Common myeloid progenitor, CD34-positive (primary cell): Measurements from ENCODE around the gene CLIP2.
"Not testable (repeated sequence)": the region's sequence is repeated elsewhere in the genome, so short reads cannot be mapped to it uniquely, and the experiment has no call there.

Experiments used
- CTCF ChIA-PET: fragments of 350-600 bp; sonication (Branson Sonifier 250); formaldehyde crosslinking; loops from one replicate; lab custom pipeline; 2021; ENCODE audit warnings: antibody characterized with exemption; lab: Charles Lee
- POLR2A ChIA-PET: fragments of 350-600 bp; sonication (Branson Sonifier 250); formaldehyde crosslinking; loops from one replicate; lab custom pipeline; 2021; ENCODE audit warnings: antibody characterized with exemption; lab: Charles Lee
- DNase-seq, 3 donors: peaks; one replicate each; pipeline versions ENCODE4 v3.0.0 to v3.0.0-alpha.2; 2013
- H3K27ac ChIP-seq, 2 experiments: 1 replicate in 1 of 2; 2 replicates in 1 of 2; pipeline ENCODE4 v1.7.0; 2013; ENCODE audit warnings: inconsistent platforms in 2 of 2, low read length in 2 of 2, mild to moderate bottlenecking in 2 of 2, low read depth in 1 of 2, moderate library complexity in 1 of 2; ENCODE audit not compliant: severe bottlenecking in 2 of 2, insufficient read depth in 1 of 2, poor library complexity in 1 of 2
- H3K27me3 ChIP-seq, 5 experiments: replicated peaks in 2 of 5; 1 replicate in 3 of 5; 2 replicates in 2 of 5; pipeline versions ENCODE4 v1.6.1 to v1.7.0; 2013; ENCODE audit warnings: low read length in 4 of 5, mild to moderate bottlenecking in 2 of 5, moderate library complexity in 2 of 5, inconsistent platforms in 1 of 5; ENCODE audit not compliant: insufficient read depth in 5 of 5, control insufficient read depth in 4 of 5
- H3K36me3 ChIP-seq, 4 experiments: 1 replicate in 2 of 4; 2 replicates in 2 of 4; pipeline versions ENCODE4 v1.6.1 to v1.7.0; 2013; ENCODE audit warnings: low read length in 3 of 4, control low read depth in 1 of 4, mild to moderate bottlenecking in 1 of 4; ENCODE audit not compliant: control insufficient read depth in 4 of 4, insufficient read depth in 4 of 4
- H3K4me1 ChIP-seq, 4 experiments: 1 replicate in 3 of 4; 2 replicates in 1 of 4; pipeline versions ENCODE4 v1.6.1 to v1.7.1; 2013; ENCODE audit warnings: low read length in 3 of 4, mild to moderate bottlenecking in 3 of 4, control low read depth in 1 of 4, inconsistent platforms in 1 of 4, moderate library complexity in 1 of 4; ENCODE audit not compliant: control insufficient read depth in 4 of 4, insufficient read depth in 4 of 4; ENCODE audit errors: control extremely low read depth in 1 of 4
- H3K4me3 ChIP-seq, 7 experiments: 1 replicate in 4 of 7; 2 replicates in 3 of 7; pipeline versions ENCODE4 v1.5.1 to v1.7.0; 2013; ENCODE audit warnings: mild to moderate bottlenecking in 7 of 7, low read length in 6 of 7, moderate library complexity in 6 of 7, inconsistent platforms in 2 of 7, low read depth in 2 of 7, control low read depth in 1 of 7; ENCODE audit not compliant: insufficient read depth in 4 of 7, control insufficient read depth in 1 of 7; ENCODE audit errors: extremely low read depth in 1 of 7
- H3K9me3 ChIP-seq, 5 experiments: 1 replicate in 4 of 5; 2 replicates in 1 of 5; pipeline versions ENCODE4 v1.6.1 to v1.7.1; 2013; ENCODE audit warnings: low read length in 4 of 5, mild to moderate bottlenecking in 2 of 5, inconsistent platforms in 1 of 5, low read depth in 1 of 5, moderate library complexity in 1 of 5; ENCODE audit not compliant: control insufficient read depth in 4 of 5, insufficient read depth in 2 of 5; ENCODE audit errors: control extremely low read depth in 1 of 5
- WGBS: methylation state at CpG from one replicate; pipeline ENCODE4 v1.1.5; 2013; ENCODE audit not compliant: insufficient coverage; 5-methylcytosine and 5-hydroxymethylcytosine counted together

Gene CLIP2

DNA sequence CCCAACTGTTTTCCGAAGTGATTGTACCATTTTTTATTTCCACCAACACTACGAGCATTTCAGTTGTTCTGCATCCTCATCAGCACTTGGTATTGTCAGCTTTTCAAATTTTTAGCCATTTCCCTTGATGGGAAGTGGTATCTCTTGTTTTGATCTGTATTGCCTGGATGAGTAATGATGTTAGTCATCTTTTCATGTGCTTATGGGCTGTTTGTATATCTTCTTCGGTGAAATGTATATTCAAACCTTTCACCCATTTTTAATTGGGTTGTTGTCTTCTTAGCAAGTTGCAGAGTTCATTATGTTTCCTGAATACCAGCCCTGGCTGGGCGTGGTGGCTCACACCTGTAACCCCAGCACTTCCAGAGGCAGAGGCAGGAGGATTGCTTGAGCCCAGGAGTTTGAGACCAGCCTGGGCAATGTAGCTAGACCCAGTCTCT is 22.1 kb downstream of the CLIP2 start:
- ChIA-PET POLR2A (interaction anchor here (1.1 kb wide), 1 partner anchor 101 kb away, joined by 5 read pairs; no protein-coding TSS in a partner anchor), CTCF (interaction anchor here (1.1 kb wide), 1 partner anchor 24 kb away, joined by 3 read pairs; no protein-coding TSS in a partner anchor)
- Histone ChIP-seq H3K36me3 (peaks cover 0 to 4% (median 0%) of the 10 kb centered on the region in 4 experiments), H3K4me3 (no peak overlapping the region), H3K27me3 (no peaks in the 10 kb centered on the region), H3K9me3 (no peaks in the 10 kb centered on the region), H3K4me1 (peaks cover 0 to 33% (median 22%) of the 10 kb centered on the region in 4 experiments), H3K27ac (no peak overlapping the region)
- WGBS: 100% methylated on average over 1 of the region's 4 CpGs
- DNase-seq: peak in 2 of 3 donors; percentile 21 to 31

DNA sequence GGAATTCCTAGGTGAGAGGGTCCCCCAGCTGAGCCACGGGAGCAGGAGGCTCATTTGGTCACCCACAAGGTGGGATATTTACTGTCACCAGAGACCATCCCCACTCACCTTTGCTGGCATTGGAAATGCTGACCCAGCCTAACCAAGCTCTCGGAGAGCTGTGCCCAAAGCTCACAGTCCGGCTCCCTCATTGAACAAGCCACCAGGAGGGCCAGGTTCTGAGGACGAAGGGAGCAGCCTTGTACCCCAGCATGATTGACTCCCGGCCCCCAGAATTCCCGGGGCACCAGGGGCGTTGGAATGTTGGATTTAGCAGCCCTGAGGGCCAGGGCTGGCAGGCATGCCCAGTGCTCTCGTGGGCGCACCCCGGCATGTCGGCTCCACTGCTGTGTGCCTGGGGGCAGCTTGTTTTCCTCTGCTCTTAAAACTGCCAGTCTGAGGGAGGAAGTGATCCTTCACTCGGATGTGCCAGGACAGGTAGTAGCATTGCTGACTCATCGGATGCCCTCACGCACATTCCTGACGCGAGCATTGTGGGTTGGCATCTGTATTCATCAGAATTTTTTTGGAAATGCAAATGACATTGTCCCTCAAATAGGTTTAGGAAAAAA is 23.3 kb downstream of the CLIP2 start:
- peak overlapping the region in 4 of 7 experiments; percentile 3 to 38 (median 20) for H3K4me3 ChIP-seq
- peak; percentile 68 to 87 (median 83) for DNase-seq
- POLR2A ChIA-PET: no interaction called here

DNA sequence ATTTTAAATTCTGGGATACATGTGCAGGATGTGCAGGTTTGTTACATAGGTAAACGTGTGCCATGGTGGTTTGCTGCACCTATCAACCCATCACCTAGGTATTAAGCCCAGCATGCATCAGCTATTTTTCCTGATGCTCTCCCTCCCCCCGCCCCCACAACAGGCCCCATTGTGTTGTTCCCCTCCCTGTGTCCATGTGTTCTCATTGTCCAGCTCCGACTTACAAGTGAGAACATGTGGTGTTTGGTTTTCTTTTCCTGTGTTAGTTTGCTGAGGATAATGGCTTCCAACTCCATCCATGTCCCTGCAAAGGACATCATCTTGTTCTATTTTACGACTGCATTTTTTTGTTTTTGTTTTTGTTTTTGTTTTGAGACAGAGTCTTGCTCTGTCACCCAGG is 26.7 kb downstream of the CLIP2 start:
- H3K4me3 ChIP-seq, H3K9me3 ChIP-seq, H3K27me3 ChIP-seq, DNase-seq, POLR2A ChIA-PET, H3K27ac ChIP-seq: not testable (repeated sequence)
- H3K36me3 ChIP-seq: peaks cover 3 to 25% (median 16%) of the 10 kb centered on the region in 4 experiments
- CTCF ChIA-PET: interaction anchor here (1.3 kb wide), 1 partner anchor 29 kb away, joined by 4 read pairs; no protein-coding TSS in a partner anchor
- H3K4me1 ChIP-seq: peaks cover 0 to 17% (median 12%) of the 10 kb centered on the region in 4 experiments
- no CpG with 5 or more reads among the region's 4 CpGs for WGBS

More for the DNA sequence above, 23.3 kb downstream of the CLIP2 start:
- H3K36me3 ChIP-seq: peaks cover 0 to 6% (median 3%) of the 10 kb centered on the region in 4 experiments
- WGBS: 28% methylated on average over 12 of the region's 16 CpGs
- H3K9me3 ChIP-seq: no peaks in the 10 kb centered on the region
- H3K27me3 ChIP-seq: no peaks in the 10 kb centered on the region
- CTCF ChIA-PET: no interaction called here
- peak overlapping the region; percentile 54 to 76 for H3K27ac ChIP-seq
- H3K4me1 ChIP-seq: peaks cover 0 to 23% (median 12%) of the 10 kb centered on the region in 4 experiments

DNA sequence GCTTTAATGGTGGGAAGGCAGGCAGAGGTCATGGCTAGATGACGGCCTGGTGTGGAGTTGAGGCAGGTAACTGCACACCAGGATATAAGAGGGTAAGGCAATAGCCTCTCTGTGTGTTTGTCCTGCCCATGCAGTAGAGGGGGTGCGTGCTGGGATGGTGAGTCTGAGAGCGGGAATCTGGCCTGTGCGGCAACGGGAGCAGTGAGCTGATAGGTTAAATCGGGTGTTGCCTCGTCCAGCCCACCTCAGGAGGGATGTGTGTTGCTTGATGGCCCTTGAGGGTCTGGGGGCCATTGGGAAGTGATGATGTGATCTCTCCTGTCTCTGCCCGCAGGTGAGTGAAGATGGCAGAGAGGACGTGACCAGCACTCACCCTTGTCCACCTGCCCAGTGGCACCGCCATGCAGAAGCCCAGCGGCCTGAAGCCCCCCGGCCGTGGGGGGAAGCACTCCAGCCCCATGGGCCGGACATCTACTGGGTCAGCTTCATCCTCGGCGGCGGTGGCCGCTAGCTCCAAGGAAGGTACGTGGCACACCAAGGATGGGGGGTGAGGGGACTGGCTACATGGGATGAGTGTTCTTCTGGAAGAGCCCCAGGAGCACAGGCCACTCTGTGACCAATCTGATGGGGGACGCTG is 28.1 kb downstream of the CLIP2 start:
- CTCF ChIA-PET: interaction anchor here (0.9 to 1.3 kb wide), 3 partner anchors 10 to 75 kb away, joined by 3 read pairs; no protein-coding TSS in a partner anchor
- POLR2A ChIA-PET: no interaction called here

DNA sequence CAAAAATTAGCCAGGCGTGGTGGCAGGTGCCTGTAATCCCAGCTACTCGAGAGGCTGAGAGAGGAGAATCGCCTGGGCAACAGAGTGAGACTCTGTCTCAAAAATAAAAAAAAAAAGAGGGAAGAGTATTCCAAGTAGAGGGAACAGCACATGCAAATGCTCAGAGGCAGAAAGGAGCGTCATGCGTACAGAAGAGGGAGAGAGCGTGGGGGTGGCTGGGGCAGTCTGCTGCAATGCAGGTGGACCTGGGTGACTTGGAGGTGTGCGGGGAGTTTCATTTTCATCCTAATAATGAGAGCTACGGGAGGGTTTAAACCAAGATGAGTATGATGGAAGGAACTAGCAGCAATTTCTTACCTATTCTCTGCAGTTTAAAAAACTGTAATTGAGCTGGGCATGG is 28.8 kb downstream of the CLIP2 start:
- no peaks in the 10 kb centered on the region for H3K9me3 ChIP-seq
- ChIA-PET CTCF (interaction anchor here (0.9 to 1.1 kb wide), 2 partner anchors 28 to 74 kb away, joined by 3 read pairs; no protein-coding TSS in a partner anchor), POLR2A (no interaction called here)
- no peak overlapping the region for H3K27ac ChIP-seq
- H3K27me3 ChIP-seq: no peaks in the 10 kb centered on the region
- peaks cover 3 to 31% (median 19%) of the 10 kb centered on the region in 4 experiments for H3K36me3 ChIP-seq
- WGBS: 98% methylated on average over 6 of the region's 8 CpGs
- H3K4me3 ChIP-seq: no peak overlapping the region
- DNase-seq: no peak
- H3K4me1 ChIP-seq: peaks cover 0 to 8% (median under 1%) of the 10 kb centered on the region in 4 experiments

More for the DNA sequence above, 28.1 kb downstream of the CLIP2 start:
- peaks cover 3 to 28% (median 17%) of the 10 kb centered on the region in 4 experiments for H3K36me3 ChIP-seq
- no peaks in the 10 kb centered on the region for H3K9me3 ChIP-seq
- H3K4me1 ChIP-seq: peaks cover 0 to 16% (median 6%) of the 10 kb centered on the region in 4 experiments
- no peak for DNase-seq
- no peak overlapping the region for H3K27ac ChIP-seq
- over 99% methylated on average over 12 of the region's 20 CpGs for WGBS
- no peaks in the 10 kb centered on the region for H3K27me3 ChIP-seq
- no peak overlapping the region for H3K4me3 ChIP-seq

DNA sequence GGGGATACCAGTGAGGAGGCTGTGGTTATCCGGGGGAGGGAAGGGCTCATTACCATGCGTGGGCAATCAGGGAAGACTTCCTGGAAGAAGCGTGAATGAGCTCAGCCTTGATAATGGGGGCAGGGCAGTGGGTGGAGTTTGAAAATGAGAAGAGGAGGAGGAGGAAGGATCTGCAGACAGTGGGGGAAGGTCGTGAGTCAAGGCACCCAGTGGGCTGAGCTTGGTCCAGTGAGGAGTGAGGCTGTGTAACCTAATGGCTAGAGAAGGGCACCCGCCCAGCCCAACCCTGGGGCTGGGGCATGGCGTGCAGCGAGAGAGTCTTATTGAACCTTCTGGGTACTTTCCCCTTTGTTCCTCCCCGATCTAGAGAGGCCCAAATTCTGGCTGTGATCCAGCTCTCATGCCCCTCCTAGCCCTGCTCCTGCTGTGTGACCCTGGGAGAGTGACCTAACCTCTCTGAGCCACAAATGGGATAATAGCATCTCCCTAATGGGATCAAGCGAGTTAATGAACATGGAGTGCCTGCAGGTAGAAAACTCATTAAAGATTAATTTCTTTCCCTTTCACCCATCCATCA is 31.5 kb downstream of the CLIP2 start:
- H3K36me3 ChIP-seq: peaks cover 5 to 46% (median 26%) of the 10 kb centered on the region in 4 experiments
- peaks cover 0 to 8% (median 0%) of the 10 kb centered on the region in 4 experiments for H3K4me1 ChIP-seq
- H3K27me3 ChIP-seq: no peaks in the 10 kb centered on the region
- ChIA-PET POLR2A (no interaction called here), CTCF (no interaction called here)
- H3K9me3 ChIP-seq: no peaks in the 10 kb centered on the region
- DNase-seq: no peak
- H3K27ac ChIP-seq: no peak overlapping the region
- 87% methylated on average over 8 of the region's 9 CpGs for WGBS
- no peak overlapping the region for H3K4me3 ChIP-seq
